Raji (cell line): Measurements from ENCODE around the gene NANS.

ENCODE experiments used
- POLR2A ChIP-seq: IDR thresholded peaks from 2 replicates; pipeline ENCODE4 v1.6.1; 2011; ENCODE audit warnings: low read depth, low read length, control low read depth; ENCODE audit not compliant: insufficient read depth

The NANS gene

GRCh38 chr9:98064623-98065392 is 8.3 kb downstream of the NANS start:
- TF ChIP-seq POLR2A, result no peak

GRCh38 chr9:98066235-98066634 is 9.7 kb downstream of the NANS start:
- TF ChIP-seq POLR2A, result no peak

DNA sequence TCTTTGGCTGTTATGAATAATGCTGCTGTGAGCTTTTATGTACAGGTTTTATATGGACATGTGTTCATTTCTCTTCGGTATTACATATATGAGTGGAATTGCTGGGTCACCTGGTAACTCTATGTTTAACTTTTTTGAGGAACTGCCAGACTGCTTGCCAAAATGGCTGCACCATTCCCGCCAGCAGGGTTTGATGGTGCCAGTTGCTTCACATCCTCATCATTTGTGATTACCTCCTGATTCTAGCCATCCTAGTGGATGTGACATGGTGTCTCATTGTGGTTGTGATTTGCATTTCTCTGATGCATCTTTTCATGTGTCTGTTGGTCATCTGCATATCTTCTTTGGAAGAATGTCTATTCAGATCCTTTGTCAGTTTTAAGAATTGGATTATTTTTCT is 10.7 kb downstream of the NANS start:
- no peak for TF ChIP-seq POLR2A

GRCh38 chr9:98069551-98069950 is 13.0 kb downstream of the NANS start:
- TF ChIP-seq POLR2A, result no peak

- no peak for TF ChIP-seq POLR2A
These were observed 14.2 kb downstream of the NANS start for GRCh38 chr9:98070704-98071103.

GRCh38 chr9:98071737-98072136 is 15.2 kb downstream of the NANS start:
- no peak for TF ChIP-seq POLR2A

DNA sequence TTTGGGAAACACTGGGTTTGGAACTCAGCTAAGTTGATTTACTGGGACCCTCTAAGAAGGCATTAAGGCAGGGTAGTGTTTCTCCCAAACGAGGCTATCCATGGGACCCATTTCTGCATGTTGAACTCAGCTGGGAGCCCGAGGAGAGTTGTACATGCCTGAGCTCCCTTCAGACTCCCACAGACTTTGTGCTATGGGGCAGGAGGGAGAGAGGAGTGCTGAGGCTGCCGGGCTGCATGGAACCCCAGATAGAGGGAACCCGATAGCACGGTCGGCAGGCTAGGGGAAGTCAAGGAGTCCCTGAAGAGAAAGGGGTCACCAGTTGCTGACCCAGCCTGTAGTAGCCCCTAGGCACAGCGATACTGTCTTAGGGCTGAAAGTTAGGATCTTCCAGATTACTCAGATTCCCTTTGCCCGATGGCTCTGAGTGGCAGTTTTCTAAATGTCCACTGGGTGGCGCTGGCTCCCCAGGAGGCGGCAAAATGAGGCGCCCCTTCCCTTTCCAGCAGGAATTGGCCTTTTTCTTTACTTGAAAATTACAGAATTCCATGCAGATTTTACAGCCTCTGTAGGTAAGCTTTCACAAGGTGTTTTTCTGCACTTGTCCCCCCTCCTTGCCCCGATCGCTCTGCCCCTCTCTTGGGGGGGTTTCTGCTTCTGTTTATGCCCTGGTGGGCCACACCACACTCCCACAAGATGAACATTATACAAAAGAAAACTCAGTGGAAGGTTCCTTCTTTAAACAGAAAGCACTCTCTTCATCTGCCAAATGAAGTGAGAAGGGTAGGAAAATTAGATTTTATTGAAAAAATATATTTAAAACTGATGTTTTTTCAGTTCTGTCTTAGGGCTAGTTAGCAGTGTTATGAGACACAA is 17.8 kb downstream of the NANS start:
- no peak for TF ChIP-seq POLR2A

DNA sequence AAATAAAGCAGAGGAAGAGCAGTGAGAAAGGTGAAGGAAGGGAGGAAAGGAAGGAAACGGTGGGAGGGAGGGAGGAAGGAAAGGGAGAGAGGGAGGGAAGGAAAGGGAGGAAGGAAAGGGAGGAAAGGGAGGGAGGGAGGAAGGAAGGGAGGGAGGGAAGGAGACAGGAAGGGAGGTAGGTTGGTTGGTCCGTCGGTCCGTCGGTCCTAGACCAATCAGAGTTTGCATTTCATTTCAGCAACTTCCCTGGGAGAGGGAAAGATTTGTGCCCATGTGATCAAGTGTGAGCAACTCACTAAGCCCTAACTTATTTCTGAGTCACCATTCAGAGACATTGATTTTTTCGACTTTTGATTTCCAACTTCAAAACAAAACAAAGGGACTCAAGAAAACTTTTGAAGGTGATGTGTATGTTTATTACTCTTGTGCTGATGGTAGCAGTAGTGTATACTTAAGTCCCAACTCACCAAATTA is 18.8 kb downstream of the NANS start:
- no peak for TF ChIP-seq POLR2A

GRCh38 chr9:98078895-98079294 is 22.4 kb downstream of the NANS start:
- no peak for TF ChIP-seq POLR2A

GRCh38 chr9:98080326-98080725 is 23.8 kb downstream of the NANS start:
- no peak for TF ChIP-seq POLR2A

DNA sequence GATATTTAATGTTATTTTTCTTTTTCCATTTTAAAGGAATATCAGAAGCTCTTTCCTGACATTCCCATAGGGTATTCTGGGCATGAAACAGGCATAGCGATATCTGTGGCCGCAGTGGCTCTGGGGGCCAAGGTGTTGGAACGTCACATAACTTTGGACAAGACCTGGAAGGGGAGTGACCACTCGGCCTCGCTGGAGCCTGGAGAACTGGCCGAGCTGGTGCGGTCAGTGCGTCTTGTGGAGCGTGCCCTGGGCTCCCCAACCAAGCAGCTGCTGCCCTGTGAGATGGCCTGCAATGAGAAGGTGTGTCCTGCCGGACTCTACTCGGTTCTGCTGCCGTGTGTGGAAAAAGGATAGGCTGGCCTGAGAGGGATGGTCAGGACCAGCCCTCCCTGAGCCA is 24.2 kb downstream of the NANS start:
- TF ChIP-seq POLR2A, result no peak

GRCh38 chr9:98081477-98082219 is 25.1 kb downstream of the NANS start:
- TF ChIP-seq POLR2A, result no peak

DNA sequence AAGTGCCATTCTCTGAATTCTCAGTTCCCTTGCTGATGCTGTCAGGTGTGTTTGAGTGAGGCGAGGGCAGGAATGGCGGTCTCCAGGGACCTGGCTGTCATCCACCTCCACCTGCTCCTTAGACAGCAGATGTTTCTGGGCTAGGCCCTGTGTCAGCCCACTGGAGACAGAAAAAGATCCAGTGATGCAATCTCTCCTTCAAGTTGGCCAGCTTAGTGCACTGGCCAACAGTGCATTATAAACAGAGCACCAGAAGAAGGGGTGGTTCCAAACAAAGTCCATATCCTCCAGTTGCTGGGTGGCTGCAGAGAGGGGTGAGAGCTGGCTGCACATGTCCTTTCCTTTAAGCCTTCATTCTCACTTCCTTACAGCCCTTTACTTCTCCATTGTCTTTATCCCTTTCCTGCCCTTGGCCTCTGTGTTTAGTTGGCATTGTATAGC is 26.5 kb downstream of the NANS start:
- TF ChIP-seq POLR2A, result no peak

GRCh38 chr9:98083566-98084183 is 27.1 kb downstream of the NANS start:
- no peak for TF ChIP-seq POLR2A

DNA sequence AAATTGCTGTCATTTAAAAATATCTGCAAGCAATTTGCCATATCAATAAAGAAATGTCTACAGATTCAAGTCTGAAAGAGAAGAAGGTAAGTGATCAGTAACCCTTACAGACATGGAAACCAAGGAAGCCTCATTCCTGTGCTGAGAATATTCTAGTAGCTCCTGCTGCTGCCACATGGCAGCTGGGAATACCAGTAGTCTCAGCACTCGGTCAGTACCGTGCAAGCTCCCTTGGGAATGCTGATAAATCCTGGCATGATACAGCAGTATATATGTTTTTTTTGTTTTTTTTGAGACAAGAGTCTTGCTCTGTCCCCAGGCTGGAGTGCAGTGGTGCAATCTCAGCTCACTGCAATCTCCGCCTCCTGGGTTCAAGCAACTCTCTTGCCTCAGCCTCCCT is 27.9 kb downstream of the NANS start:
- no peak for TF ChIP-seq POLR2A
